ENCODE results near the gene ALDH4A1. TPM values are rescaled to one million over a fixed set of nuclear protein-coding genes. Genes with fewer than 3 reads are reported as not detected.

Gene ALDH4A1
- total RNA-seq, 1 experiment from 2014 or later, result 31.0 TPM

- DNase-seq (ENCODE audit: low spot score) (no peak), ATAC-seq (no peak)
- Mint-ChIP-seq H3K27ac (no peak overlapping the region), H3K4me3 (no peak overlapping the region), H3K9me3 (no peaks in the 10 kb centered on the region), H3K4me1 (peaks cover 33% of the 10 kb centered on the region), H3K36me3 (no peaks in the 10 kb centered on the region), H3K27me3 (ENCODE audit: low read depth) (peaks cover 19% of the 10 kb centered on the region)
- CTCF ChIA-PET, result interaction anchor here (1.1 kb wide), 1 partner anchor 14 kb away, joined by 3 read pairs; no protein-coding TSS in a partner anchor
- POLR2A ChIA-PET, result no interaction called here
- TF ChIP-seq AR (CRISPR knock-in tag; IDR thresholded peaks at IDR 0.05) (no peak), PREB (CRISPR knock-in tag; IDR thresholded peaks at IDR 0.05; ENCODE audit: borderline replicate concordance) (no peak), CBFB (CRISPR knock-in tag; IDR thresholded peaks at IDR 0.05; ENCODE audit: low read depth) (no peak), ZNF671 (CRISPR knock-in tag; IDR thresholded peaks at IDR 0.05) (no peak)
- TF ChIP-seq, protein P1, sequence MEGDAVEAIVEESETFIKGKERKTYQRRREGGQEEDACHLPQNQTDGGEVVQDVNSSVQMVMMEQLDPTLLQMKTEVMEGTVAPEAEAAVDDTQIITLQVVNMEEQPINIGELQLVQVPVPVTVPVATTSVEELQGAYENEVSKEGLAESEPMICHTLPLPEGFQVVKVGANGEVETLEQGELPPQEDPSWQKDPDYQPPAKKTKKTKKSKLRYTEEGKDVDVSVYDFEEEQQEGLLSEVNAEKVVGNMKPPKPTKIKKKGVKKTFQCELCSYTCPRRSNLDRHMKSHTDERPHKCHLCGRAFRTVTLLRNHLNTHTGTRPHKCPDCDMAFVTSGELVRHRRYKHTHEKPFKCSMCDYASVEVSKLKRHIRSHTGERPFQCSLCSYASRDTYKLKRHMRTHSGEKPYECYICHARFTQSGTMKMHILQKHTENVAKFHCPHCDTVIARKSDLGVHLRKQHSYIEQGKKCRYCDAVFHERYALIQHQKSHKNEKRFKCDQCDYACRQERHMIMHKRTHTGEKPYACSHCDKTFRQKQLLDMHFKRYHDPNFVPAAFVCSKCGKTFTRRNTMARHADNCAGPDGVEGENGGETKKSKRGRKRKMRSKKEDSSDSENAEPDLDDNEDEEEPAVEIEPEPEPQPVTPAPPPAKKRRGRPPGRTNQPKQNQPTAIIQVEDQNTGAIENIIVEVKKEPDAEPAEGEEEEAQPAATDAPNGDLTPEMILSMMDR (IDR thresholded peaks at IDR 0.05), result no peak
- TF ChIP-seq, protein P2, sequence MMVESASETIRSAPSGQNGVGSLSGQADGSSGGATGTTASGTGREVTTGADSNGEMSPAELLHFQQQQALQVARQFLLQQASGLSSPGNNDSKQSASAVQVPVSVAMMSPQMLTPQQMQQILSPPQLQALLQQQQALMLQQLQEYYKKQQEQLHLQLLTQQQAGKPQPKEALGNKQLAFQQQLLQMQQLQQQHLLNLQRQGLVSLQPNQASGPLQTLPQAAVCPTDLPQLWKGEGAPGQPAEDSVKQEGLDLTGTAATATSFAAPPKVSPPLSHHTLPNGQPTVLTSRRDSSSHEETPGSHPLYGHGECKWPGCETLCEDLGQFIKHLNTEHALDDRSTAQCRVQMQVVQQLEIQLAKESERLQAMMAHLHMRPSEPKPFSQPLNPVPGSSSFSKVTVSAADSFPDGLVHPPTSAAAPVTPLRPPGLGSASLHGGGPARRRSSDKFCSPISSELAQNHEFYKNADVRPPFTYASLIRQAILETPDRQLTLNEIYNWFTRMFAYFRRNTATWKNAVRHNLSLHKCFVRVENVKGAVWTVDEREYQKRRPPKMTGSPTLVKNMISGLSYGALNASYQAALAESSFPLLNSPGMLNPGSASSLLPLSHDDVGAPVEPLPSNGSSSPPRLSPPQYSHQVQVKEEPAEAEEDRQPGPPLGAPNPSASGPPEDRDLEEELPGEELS (CRISPR knock-in tag; IDR thresholded peaks at IDR 0.05), result no peak
- TF ChIP-seq, protein P3, sequence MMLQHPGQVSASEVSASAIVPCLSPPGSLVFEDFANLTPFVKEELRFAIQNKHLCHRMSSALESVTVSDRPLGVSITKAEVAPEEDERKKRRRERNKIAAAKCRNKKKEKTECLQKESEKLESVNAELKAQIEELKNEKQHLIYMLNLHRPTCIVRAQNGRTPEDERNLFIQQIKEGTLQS (CRISPR knock-in tag; conservative IDR thresholded peaks at IDR 0.05), result no peak
These were observed 49.5 kb upstream of the ALDH4A1 start for GRCh38 chr1:18951818-18952391.

DNA sequence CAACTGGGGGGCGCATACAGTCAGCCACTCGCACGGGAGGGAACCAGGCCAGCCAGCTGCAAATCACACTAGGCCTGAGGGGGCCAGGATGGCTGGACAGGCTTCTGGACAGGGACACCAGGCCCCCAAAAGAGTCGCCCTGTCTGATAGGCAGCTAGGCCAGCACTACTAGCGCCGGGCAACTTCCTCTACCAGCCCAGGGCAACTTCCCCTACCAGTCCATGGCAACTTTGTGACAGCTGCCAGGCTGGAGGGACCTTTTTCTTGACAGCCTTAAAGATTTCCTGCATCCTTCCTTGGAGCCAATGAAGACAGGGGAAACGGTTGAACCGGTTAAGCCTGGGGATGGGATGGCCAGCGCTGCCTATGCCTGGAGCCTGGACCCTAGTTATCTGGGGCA is 49.1 kb upstream of the ALDH4A1 start:
- H3K27ac Mint-ChIP-seq, result no peak overlapping the region
- ChIA-PET POLR2A (interaction anchor here (0.6 kb wide), 1 partner anchor 167 kb away, joined by 3 read pairs; no protein-coding TSS in a partner anchor), CTCF (interaction anchor here (1.1 to 3.5 kb wide), 3 partner anchors 13 to 44 kb away, joined by 3 to 37 read pairs (median 24); no protein-coding TSS in a partner anchor)
- H3K9me3 Mint-ChIP-seq, result no peaks in the 10 kb centered on the region
- H3K4me3 Mint-ChIP-seq, result no peak overlapping the region
- no peaks in the 10 kb centered on the region for H3K36me3 Mint-ChIP-seq
- peaks cover 33% of the 10 kb centered on the region for H3K4me1 Mint-ChIP-seq
- TF ChIP-seq FOXP1 (CRISPR knock-in tag; IDR thresholded peaks at IDR 0.05; ENCODE audit: borderline replicate concordance), result no peak
- no peak for TF ChIP-seq JUN (CRISPR knock-in tag; IDR thresholded peaks at IDR 0.05)
- no peak for TF ChIP-seq ESRRA (CRISPR knock-in tag; IDR thresholded peaks at IDR 0.05; ENCODE audit: borderline replicate concordance)
- TF ChIP-seq USF2 (CRISPR knock-in tag; IDR thresholded peaks at IDR 0.05), result no peak
- TF ChIP-seq, protein P4, sequence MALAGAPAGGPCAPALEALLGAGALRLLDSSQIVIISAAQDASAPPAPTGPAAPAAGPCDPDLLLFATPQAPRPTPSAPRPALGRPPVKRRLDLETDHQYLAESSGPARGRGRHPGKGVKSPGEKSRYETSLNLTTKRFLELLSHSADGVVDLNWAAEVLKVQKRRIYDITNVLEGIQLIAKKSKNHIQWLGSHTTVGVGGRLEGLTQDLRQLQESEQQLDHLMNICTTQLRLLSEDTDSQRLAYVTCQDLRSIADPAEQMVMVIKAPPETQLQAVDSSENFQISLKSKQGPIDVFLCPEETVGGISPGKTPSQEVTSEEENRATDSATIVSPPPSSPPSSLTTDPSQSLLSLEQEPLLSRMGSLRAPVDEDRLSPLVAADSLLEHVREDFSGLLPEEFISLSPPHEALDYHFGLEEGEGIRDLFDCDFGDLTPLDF (CRISPR knock-in tag; IDR thresholded peaks at IDR 0.05), result no peak
- no peak for TF ChIP-seq ZNF138 (CRISPR knock-in tag; conservative IDR thresholded peaks at IDR 0.05)
- no peak for DNase-seq (ENCODE audit: low spot score)
- ATAC-seq, result no peak
- H3K27me3 Mint-ChIP-seq (ENCODE audit: low read depth), result peaks cover 19% of the 10 kb centered on the region
